ENCODE measurements around the gene C15orf40. TPM values are rescaled to one million over a fixed set of nuclear protein-coding genes. Genes with fewer than 3 reads are reported as not detected.
A peak's percentile ranks its signal among the peaks of the same experiment; 100 is the strongest.

Gene C15orf40
- total and polyA plus RNA-seq, 2 experiments from 2014 or later = 12.2 to 29.1 TPM

- Histone ChIP-seq H3K4me1 (ENCODE audit: insufficient read depth) (no peaks in the 10 kb centered on the region), H3K27ac (no peak overlapping the region), H2AFZ (no peak overlapping the region), H3K4me3 (no peak overlapping the region), H3K4me2 (no peak overlapping the region), H3K9me2 (replicated peaks; ENCODE audit: insufficient read depth) (no peaks in the 10 kb centered on the region), H4K20me1 (ENCODE audit: insufficient read depth, poor library complexity, severe bottlenecking) (no peaks in the 10 kb centered on the region), H3K27me3 (no peaks in the 10 kb centered on the region), H3K36me3 (replicated peaks; ENCODE audit: insufficient read depth, low read depth) (no peaks in the 10 kb centered on the region), H3K79me2 (no peaks in the 10 kb centered on the region), H3K9me3 (ENCODE audit: low read depth) (no peaks in the 10 kb centered on the region)
- 99% methylated on average over 5 of the region's 5 CpGs for WGBS (ENCODE audit: low lambda C conversion rate, missing lambda C conversion rate)
- DNase-seq (ENCODE audit: low spot score) = no peak
- TF ChIP-seq CTCF (IDR thresholded peaks at IDR 0.05; ENCODE audit: poor library complexity) = no peak
- TF ChIP-seq EZH2phosphoT487 (IDR thresholded peaks at IDR 0.05; ENCODE audit: low read depth, severe bottlenecking, unreplicated experiment) = no peak
These were observed 52.0 kb downstream of the C15orf40 start for GRCh38 chr15:82959423-82959822.

- 91% methylated on average over 1 of the region's 1 CpG for WGBS (ENCODE audit: low lambda C conversion rate, missing lambda C conversion rate)
These were observed 52.8 kb downstream of the C15orf40 start for GRCh38 chr15:82958638-82959037.

GRCh38 chr15:82952158-82953081, 59.0 kb downstream of the C15orf40 start, which contains the start of gene HOMER2:
HOMER2 (minus strand) TSS chr15:82952720; CDS start chr15:82952535, 185 bp downstream.
- Histone ChIP-seq H3K4me3 (peak within 1 kb of the TSS; percentile 64), H3K27ac (no peak within 1 kb of the TSS), H3K9me2 (replicated peaks; ENCODE audit: insufficient read depth) (no peaks in the 10 kb centered on the region), H3K79me2 (no peaks in the 10 kb centered on the region), H4K20me1 (ENCODE audit: insufficient read depth, poor library complexity, severe bottlenecking) (no peaks in the 10 kb centered on the region), H2AFZ (no peak within 1 kb of the TSS), H3K4me1 (ENCODE audit: insufficient read depth) (no peaks in the 10 kb centered on the region), H3K4me2 (peak within 1 kb of the TSS; percentile 97), H3K9me3 (ENCODE audit: low read depth) (no peaks in the 10 kb centered on the region), H3K36me3 (replicated peaks; ENCODE audit: insufficient read depth, low read depth) (no peaks in the 10 kb centered on the region), H3K27me3 (peaks cover 19% of the 10 kb centered on the region)
- WGBS (ENCODE audit: low lambda C conversion rate, missing lambda C conversion rate) = 2% methylated on average over 54 of the region's 119 CpGs
- peak; percentile 51 for DNase-seq (ENCODE audit: low spot score)
- no peak for TF ChIP-seq EZH2 (IDR thresholded peaks at IDR 0.05; ENCODE audit: borderline replicate concordance)

More at GRCh38 chr15:82958638-82959037, 52.8 kb downstream of the C15orf40 start:
- no peaks in the 10 kb centered on the region for H4K20me1 ChIP-seq (ENCODE audit: insufficient read depth, poor library complexity, severe bottlenecking)
- no peak for DNase-seq (ENCODE audit: low spot score)
- no peaks in the 10 kb centered on the region for H3K9me3 ChIP-seq (ENCODE audit: low read depth)
- no peaks in the 10 kb centered on the region for H3K36me3 ChIP-seq (replicated peaks; ENCODE audit: insufficient read depth, low read depth)
- no peak overlapping the region for H2AFZ ChIP-seq
- no peaks in the 10 kb centered on the region for H3K9me2 ChIP-seq (replicated peaks; ENCODE audit: insufficient read depth)
- no peak overlapping the region for H3K4me3 ChIP-seq
- H3K79me2 ChIP-seq = no peaks in the 10 kb centered on the region
- no peaks in the 10 kb centered on the region for H3K27me3 ChIP-seq
- TF ChIP-seq CTCF (IDR thresholded peaks at IDR 0.05; ENCODE audit: poor library complexity) (no peak), EZH2phosphoT487 (IDR thresholded peaks at IDR 0.05; ENCODE audit: low read depth, severe bottlenecking, unreplicated experiment) (no peak), EZH2 (IDR thresholded peaks at IDR 0.05; ENCODE audit: borderline replicate concordance) (no peak)
- no peak overlapping the region for H3K27ac ChIP-seq
- no peak overlapping the region for H3K4me2 ChIP-seq
- no peaks in the 10 kb centered on the region for H3K4me1 ChIP-seq (ENCODE audit: insufficient read depth)

- TF ChIP-seq CTCF (IDR thresholded peaks at IDR 0.05; ENCODE audit: poor library complexity) (no peak), EZH2 (IDR thresholded peaks at IDR 0.05; ENCODE audit: borderline replicate concordance) (no peak), EZH2phosphoT487 (IDR thresholded peaks at IDR 0.05; ENCODE audit: low read depth, severe bottlenecking, unreplicated experiment) (no peak)
- peaks cover 19% of the 10 kb centered on the region for H3K27me3 ChIP-seq
- no peaks in the 10 kb centered on the region for H4K20me1 ChIP-seq (ENCODE audit: insufficient read depth, poor library complexity, severe bottlenecking)
- no peak for DNase-seq (ENCODE audit: low spot score)
- H3K4me3 ChIP-seq = peak overlapping the region; percentile 64
- no peak overlapping the region for H2AFZ ChIP-seq
- H3K36me3 ChIP-seq (replicated peaks; ENCODE audit: insufficient read depth, low read depth) = no peaks in the 10 kb centered on the region
- no peaks in the 10 kb centered on the region for H3K9me2 ChIP-seq (replicated peaks; ENCODE audit: insufficient read depth)
- 68% methylated on average over 13 of the region's 13 CpGs for WGBS (ENCODE audit: low lambda C conversion rate, missing lambda C conversion rate)
- no peaks in the 10 kb centered on the region for H3K4me1 ChIP-seq (ENCODE audit: insufficient read depth)
- H3K9me3 ChIP-seq (ENCODE audit: low read depth) = no peaks in the 10 kb centered on the region
- no peaks in the 10 kb centered on the region for H3K79me2 ChIP-seq
- peak overlapping the region; percentile 97 for H3K4me2 ChIP-seq
- no peak overlapping the region for H3K27ac ChIP-seq
These were observed 59.8 kb downstream of the C15orf40 start for GRCh38 chr15:82951472-82952157.
